ENCODE measurements around the gene UIMC1.

DNA sequence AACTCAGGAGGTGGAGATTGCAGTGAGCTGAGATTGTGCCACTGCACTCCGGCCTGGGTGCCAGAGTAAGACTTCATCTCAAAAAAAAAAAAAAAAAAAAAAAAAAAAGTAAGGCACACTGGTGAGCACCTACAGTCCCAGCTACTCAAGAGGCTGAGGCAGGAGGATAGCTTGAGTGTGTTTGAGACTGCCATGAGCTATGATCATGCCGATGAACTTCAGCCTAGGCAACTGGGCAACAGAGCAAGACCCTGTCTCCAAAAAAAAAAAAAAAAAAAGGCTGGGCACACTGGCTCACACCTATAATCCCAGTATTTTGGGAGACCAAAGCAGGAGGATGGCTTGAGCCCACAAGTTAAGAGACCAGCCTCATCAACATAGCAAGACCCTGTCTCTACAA, 20.3 kb downstream of the UIMC1 start:
- TF ChIP-seq, protein P1, sequence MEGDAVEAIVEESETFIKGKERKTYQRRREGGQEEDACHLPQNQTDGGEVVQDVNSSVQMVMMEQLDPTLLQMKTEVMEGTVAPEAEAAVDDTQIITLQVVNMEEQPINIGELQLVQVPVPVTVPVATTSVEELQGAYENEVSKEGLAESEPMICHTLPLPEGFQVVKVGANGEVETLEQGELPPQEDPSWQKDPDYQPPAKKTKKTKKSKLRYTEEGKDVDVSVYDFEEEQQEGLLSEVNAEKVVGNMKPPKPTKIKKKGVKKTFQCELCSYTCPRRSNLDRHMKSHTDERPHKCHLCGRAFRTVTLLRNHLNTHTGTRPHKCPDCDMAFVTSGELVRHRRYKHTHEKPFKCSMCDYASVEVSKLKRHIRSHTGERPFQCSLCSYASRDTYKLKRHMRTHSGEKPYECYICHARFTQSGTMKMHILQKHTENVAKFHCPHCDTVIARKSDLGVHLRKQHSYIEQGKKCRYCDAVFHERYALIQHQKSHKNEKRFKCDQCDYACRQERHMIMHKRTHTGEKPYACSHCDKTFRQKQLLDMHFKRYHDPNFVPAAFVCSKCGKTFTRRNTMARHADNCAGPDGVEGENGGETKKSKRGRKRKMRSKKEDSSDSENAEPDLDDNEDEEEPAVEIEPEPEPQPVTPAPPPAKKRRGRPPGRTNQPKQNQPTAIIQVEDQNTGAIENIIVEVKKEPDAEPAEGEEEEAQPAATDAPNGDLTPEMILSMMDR (IDR thresholded peaks at IDR 0.05): no peak
- no peak for TF ChIP-seq POLR2AphosphoS5 (IDR thresholded peaks at IDR 0.05; ENCODE audit: insufficient read depth in 1 of 2, low read depth in 1 of 2)

Data from vagina (tissue), 2 donors.